HUDEP-2 (cell line): ENCODE results near the gene RAD50.

Experiments
- DNase-seq, 76 experiments: peaks; one replicate each; lab custom pipeline; 2025; ENCODE audit not compliant: unreplicated experiment in 76 of 76; lab: John Stamatoyannopoulos, UW

The RAD50 gene

GRCh38 chr5:132673488-132673887 is 116.7 kb downstream of the RAD50 start:
- peak in 3 of 76 experiments; percentile 19 to 26 (median 20) for DNase-seq

GRCh38 chr5:132673939-132674630 is 117.3 kb downstream of the RAD50 start, which contains the start of gene IL4:
IL4 (plus strand) TSS chr5:132673989; CDS start chr5:132674051, 62 bp downstream.
- DNase-seq = no peak

- DNase-seq = peak in 43 of 76 experiments; percentile 16 to 61 (median 31)
Observed at GRCh38 chr5:132674671-132675506, 118.1 kb downstream of the RAD50 start.

GRCh38 chr5:132675936-132676689 is 119.3 kb downstream of the RAD50 start:
- no peak for DNase-seq

GRCh38 chr5:132677191-132677590 is 120.4 kb downstream of the RAD50 start:
- DNase-seq = no peak

- DNase-seq = no peak
Observed at GRCh38 chr5:132677682-132678400, 121.1 kb downstream of the RAD50 start.

- no peak for DNase-seq
Observed at GRCh38 chr5:132678735-132679134, 122.0 kb downstream of the RAD50 start.

GRCh38 chr5:132679166-132679565 is 122.4 kb downstream of the RAD50 start:
- no peak for DNase-seq

GRCh38 chr5:132679717-132680380 is 123.1 kb downstream of the RAD50 start:
- no peak for DNase-seq

- DNase-seq = no peak
Observed at GRCh38 chr5:132680780-132681475, 124.2 kb downstream of the RAD50 start.

GRCh38 chr5:132681476-132681831 is 124.7 kb downstream of the RAD50 start:
- DNase-seq = no peak

- no peak for DNase-seq
Observed at GRCh38 chr5:132681983-132682382, 125.2 kb downstream of the RAD50 start.

- DNase-seq = peak in 73 of 76 experiments; percentile 31 to 93 (median 71)
Observed at GRCh38 chr5:132684491-132684890, 127.7 kb downstream of the RAD50 start.

GRCh38 chr5:132684922-132685720 is 128.3 kb downstream of the RAD50 start:
- DNase-seq = no peak

- DNase-seq = no peak
Observed at GRCh38 chr5:132686193-132686592, 129.4 kb downstream of the RAD50 start.

- DNase-seq = no peak
Observed at GRCh38 chr5:132687995-132688394, 131.2 kb downstream of the RAD50 start.

GRCh38 chr5:132688536-132689339 is 132.0 kb downstream of the RAD50 start:
- DNase-seq = peak in 1 of 76 experiments; percentile 18

GRCh38 chr5:132689513-132689912 is 132.7 kb downstream of the RAD50 start:
- no peak for DNase-seq
